ENCODE measurements around the gene RETREG1.

GRCh38 chr5:16487456-16487855, 129.3 kb downstream of the RETREG1 start:
- TF ChIP-seq CTCF (IDR thresholded peaks at IDR 0.05; ENCODE audit: low read length) (no peak), EZH2 (IDR thresholded peaks at IDR 0.05; ENCODE audit: borderline replicate concordance, low read length) (no peak)
